Stimulated activated naive B cell treated with anti-CD40 and anti-IgM and Interleukin-4, amounts not matched to agents 10 μg/mL and 1 μg/mL and 100 μg/mL, for 72 hours (primary cell): Measurements from ENCODE around the gene OR10S1.
"Not testable (repeated sequence)": the region's sequence is repeated elsewhere in the genome, so short reads cannot be mapped to it uniquely, and the experiment has no call there.

Experiments
- ATAC-seq, 2 donors: fragments of 150-1000 bp; cut with Tn5 transposase; replicated peaks; 2 replicates each; pipeline ENCODE4 v1.10.0; 2021; ENCODE audit warnings: moderate library complexity in 1 of 2
- DNase-seq: peaks from one replicate; pipeline ENCODE4 v3.0.0; 2021
- H3K27ac Mint-ChIP-seq: one replicate; pipeline ENCODE4 v1.8.0; 2022; ENCODE audit warnings: mild to moderate bottlenecking, mixed read lengths
- H3K27me3 Mint-ChIP-seq, 2 donors: one replicate each; pipeline ENCODE4 v1.8.0; 2022; ENCODE audit warnings: mixed read lengths in 2 of 2
- H3K36me3 Mint-ChIP-seq, 2 donors: one replicate each; pipeline ENCODE4 v1.8.0; 2022; ENCODE audit warnings: mixed read lengths in 2 of 2, mild to moderate bottlenecking in 1 of 2
- H3K4me1 Mint-ChIP-seq, 2 donors: one replicate each; pipeline ENCODE4 v1.8.0; 2022; ENCODE audit warnings: mixed read lengths in 2 of 2, mild to moderate bottlenecking in 1 of 2
- H3K4me3 Mint-ChIP-seq, 2 donors: one replicate each; pipeline ENCODE4 v1.8.0; 2022; ENCODE audit warnings: mild to moderate bottlenecking in 2 of 2, mixed read lengths in 2 of 2, moderate library complexity in 1 of 2
- H3K9me3 Mint-ChIP-seq, 2 donors: one replicate each; pipeline ENCODE4 v1.8.0; 2022; ENCODE audit warnings: mixed read lengths in 2 of 2, mild to moderate bottlenecking in 1 of 2

The OR10S1 gene

GRCh38 chr11:123977731-123978347, at the start of gene OR10S1:
Gene OR10S1 (minus strand): TSS chr11:123977781. CDS start chr11:123977664, 117 bp downstream.
- Mint-ChIP-seq H3K4me1 (no peaks in the 10 kb centered on the region), H3K36me3 (no peaks in the 10 kb centered on the region), H3K9me3 (peaks cover 3 to 11% of the 10 kb centered on the region in 2 donors), H3K27ac (no peak within 1 kb of the TSS), H3K27me3 (no peaks in the 10 kb centered on the region), H3K4me3 (no peak within 1 kb of the TSS)
- DNase-seq (no peak), ATAC-seq (no peak)

GRCh38 chr11:124026498-124026897, 48.9 kb upstream of the OR10S1 start, which contains the start of gene OR10G8:
Gene OR10G8 (plus strand): TSS chr11:124026798. CDS start chr11:124029623, 2,825 bp downstream.
- no peaks in the 10 kb centered on the region for H3K4me1 Mint-ChIP-seq
- ATAC-seq, result no peak
- no peak within 1 kb of the TSS for H3K27ac Mint-ChIP-seq
- H3K36me3 Mint-ChIP-seq, result no peaks in the 10 kb centered on the region
- no peak within 1 kb of the TSS for H3K4me3 Mint-ChIP-seq
- H3K27me3 Mint-ChIP-seq, result no peaks in the 10 kb centered on the region
- H3K9me3 Mint-ChIP-seq, result peaks cover 0 to 1% of the 10 kb centered on the region in 2 donors
- DNase-seq, result no peak

- H3K36me3 Mint-ChIP-seq, DNase-seq, H3K4me1 Mint-ChIP-seq, H3K27me3 Mint-ChIP-seq, H3K4me3 Mint-ChIP-seq, H3K9me3 Mint-ChIP-seq, ATAC-seq, H3K27ac Mint-ChIP-seq: not testable (repeated sequence)
Observed at GRCh38 chr11:124015837-124016236, 38.3 kb upstream of the OR10S1 start.

GRCh38 chr11:124012697-124013096, 35.1 kb upstream of the OR10S1 start, which contains the start of gene OR10G4:
Gene OR10G4 (plus strand): TSS chr11:124012997. CDS start chr11:124015575, 2,578 bp downstream.
- Mint-ChIP-seq H3K9me3 (no peaks in the 10 kb centered on the region), H3K27me3 (no peaks in the 10 kb centered on the region), H3K36me3 (no peaks in the 10 kb centered on the region), H3K4me3 (no peak within 1 kb of the TSS), H3K4me1 (no peaks in the 10 kb centered on the region), H3K27ac (no peak within 1 kb of the TSS)
- DNase-seq (no peak), ATAC-seq (no peak)

GRCh38 chr11:123995119-123995518, 17.5 kb upstream of the OR10S1 start, which contains the start of gene OR10G6:
Gene OR10G6 (minus strand): TSS chr11:123995161. CDS start chr11:123995161, 0 bp downstream.
- H3K9me3 Mint-ChIP-seq, result no peaks in the 10 kb centered on the region
- no peaks in the 10 kb centered on the region for H3K27me3 Mint-ChIP-seq
- no peak within 1 kb of the TSS for H3K4me3 Mint-ChIP-seq
- no peak within 1 kb of the TSS for H3K27ac Mint-ChIP-seq
- DNase-seq, result no peak
- H3K4me1 Mint-ChIP-seq, result no peaks in the 10 kb centered on the region
- no peaks in the 10 kb centered on the region for H3K36me3 Mint-ChIP-seq
- no peak for ATAC-seq

- Mint-ChIP-seq H3K9me3 (peaks cover 6 to 15% of the 10 kb centered on the region in 2 donors), H3K4me1 (no peaks in the 10 kb centered on the region), H3K36me3 (no peaks in the 10 kb centered on the region), H3K4me3 (no peak overlapping the region), H3K27me3 (peaks cover 0 to 3% of the 10 kb centered on the region in 2 donors), H3K27ac (no peak overlapping the region)
- DNase-seq (no peak), ATAC-seq (no peak)
Observed at GRCh38 chr11:123979311-123979710, 1.7 kb upstream of the OR10S1 start.

GRCh38 chr11:123976770-123977560, 616 bp downstream of the OR10S1 start:
- Mint-ChIP-seq H3K4me1 (no peaks in the 10 kb centered on the region), H3K4me3 (no peak overlapping the region), H3K36me3 (no peaks in the 10 kb centered on the region), H3K27me3 (no peaks in the 10 kb centered on the region), H3K9me3 (peaks cover 0 to 8% of the 10 kb centered on the region in 2 donors), H3K27ac (no peak overlapping the region)
- DNase-seq, result no peak
- no peak for ATAC-seq

GRCh38 chr11:123973816-123974215, 3.8 kb downstream of the OR10S1 start:
- Mint-ChIP-seq H3K4me1 (no peaks in the 10 kb centered on the region), H3K9me3 (peaks cover 0 to 8% of the 10 kb centered on the region in 2 donors), H3K36me3 (no peaks in the 10 kb centered on the region), H3K4me3 (no peak overlapping the region), H3K27ac (no peak overlapping the region), H3K27me3 (no peaks in the 10 kb centered on the region)
- DNase-seq, result no peak
- ATAC-seq, result no peak

GRCh38 chr11:123956752-123957151, 20.8 kb downstream of the OR10S1 start:
- Mint-ChIP-seq H3K9me3 (peaks cover 10 to 16% of the 10 kb centered on the region in 2 donors), H3K4me1 (no peaks in the 10 kb centered on the region), H3K4me3 (no peak overlapping the region), H3K36me3 (no peaks in the 10 kb centered on the region), H3K27me3 (peaks cover 10 to 11% of the 10 kb centered on the region in 2 donors), H3K27ac (no peak overlapping the region)
- DNase-seq (no peak), ATAC-seq (no peak)

GRCh38 chr11:123945132-123945531, 32.4 kb downstream of the OR10S1 start:
- ATAC-seq, result no peak

GRCh38 chr11:123943738-123944137, 33.8 kb downstream of the OR10S1 start, which contains the start of gene OR6T1:
Gene OR6T1 (minus strand): TSS chr11:123943838. CDS start chr11:123943838, 0 bp downstream.
- H3K27ac Mint-ChIP-seq, result no peak within 1 kb of the TSS
- DNase-seq, result no peak
- H3K4me1 Mint-ChIP-seq, result no peaks in the 10 kb centered on the region
- H3K9me3 Mint-ChIP-seq, result peaks cover 4 to 5% of the 10 kb centered on the region in 2 donors
- H3K27me3 Mint-ChIP-seq, result no peaks in the 10 kb centered on the region
- no peak for ATAC-seq
- no peaks in the 10 kb centered on the region for H3K36me3 Mint-ChIP-seq
- H3K4me3 Mint-ChIP-seq, result no peak within 1 kb of the TSS

More at GRCh38 chr11:123945132-123945531, 32.4 kb downstream of the OR10S1 start:
- DNase-seq, result no peak
- Mint-ChIP-seq H3K4me1 (no peaks in the 10 kb centered on the region), H3K27ac (no peak overlapping the region), H3K4me3 (no peak overlapping the region), H3K36me3 (no peaks in the 10 kb centered on the region), H3K9me3 (peaks cover 0 to 3% of the 10 kb centered on the region in 2 donors), H3K27me3 (no peaks in the 10 kb centered on the region)

GRCh38 chr11:123942413-123942812, 35.2 kb downstream of the OR10S1 start:
- ATAC-seq (no peak), DNase-seq (no peak)
- no peak overlapping the region for H3K4me3 Mint-ChIP-seq
- no peaks in the 10 kb centered on the region for H3K27me3 Mint-ChIP-seq
- H3K36me3 Mint-ChIP-seq, result no peaks in the 10 kb centered on the region
- no peaks in the 10 kb centered on the region for H3K4me1 Mint-ChIP-seq
- no peak overlapping the region for H3K27ac Mint-ChIP-seq
- H3K9me3 Mint-ChIP-seq, result peaks cover 4 to 7% of the 10 kb centered on the region in 2 donors

GRCh38 chr11:123939317-123939716, 38.3 kb downstream of the OR10S1 start, which contains the start of gene OR4D5:
Gene OR4D5 (plus strand): TSS chr11:123939617. CDS start chr11:123939617, 0 bp downstream.
- ATAC-seq (no peak), DNase-seq (no peak)
- H3K4me1 Mint-ChIP-seq, result no peaks in the 10 kb centered on the region
- no peaks in the 10 kb centered on the region for H3K27me3 Mint-ChIP-seq
- no peak within 1 kb of the TSS for H3K27ac Mint-ChIP-seq
- H3K9me3 Mint-ChIP-seq, result peaks cover 4 to 7% of the 10 kb centered on the region in 2 donors
- H3K4me3 Mint-ChIP-seq, result no peak within 1 kb of the TSS
- no peaks in the 10 kb centered on the region for H3K36me3 Mint-ChIP-seq
